GM10266 (cell line): ENCODE measurements around the gene PHF21B.

ENCODE experiments used
- DNase-seq: peaks from one replicate; pipeline ENCODE4 v3.0.0; 2012; ENCODE audit errors: extremely low spot score
- CTCF ChIP-seq: IDR thresholded peaks from 2 replicates; pipeline ENCODE4 v1.5.1; 2012; ENCODE audit warnings: mild to moderate bottlenecking, low read depth; ENCODE audit not compliant: control insufficient read depth, insufficient read depth; ENCODE audit errors: missing control alignments

PHF21B gene

GRCh38 chr22:44882226-44882905, 127.4 kb downstream of the PHF21B start:
- DNase-seq, result no peak
- no peak for TF ChIP-seq CTCF

DNA sequence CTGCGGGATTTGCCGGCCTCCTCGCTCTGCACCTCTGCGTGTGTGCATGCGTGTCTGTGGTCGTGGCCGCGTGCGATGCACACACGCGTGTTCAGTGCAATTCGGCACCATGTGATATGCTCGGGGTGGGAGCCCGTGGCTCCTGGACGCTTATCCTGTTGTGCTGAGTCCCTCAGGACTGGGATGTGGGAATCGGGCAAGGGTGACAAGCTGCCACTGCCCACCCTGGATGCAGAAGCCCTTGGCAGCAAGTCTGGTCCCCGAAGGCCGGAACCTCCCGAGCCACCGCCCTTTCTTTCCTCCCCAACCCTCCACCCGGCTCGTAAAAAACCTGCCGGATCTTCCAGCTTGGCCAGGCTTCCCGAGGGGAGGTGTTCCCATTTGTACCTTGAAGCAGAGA, 128.2 kb downstream of the PHF21B start:
- no peak for DNase-seq
- TF ChIP-seq CTCF, result no peak

- TF ChIP-seq CTCF, result no peak
- no peak for DNase-seq
Observed at GRCh38 chr22:44880610-44881290, 129.1 kb downstream of the PHF21B start.

DNA sequence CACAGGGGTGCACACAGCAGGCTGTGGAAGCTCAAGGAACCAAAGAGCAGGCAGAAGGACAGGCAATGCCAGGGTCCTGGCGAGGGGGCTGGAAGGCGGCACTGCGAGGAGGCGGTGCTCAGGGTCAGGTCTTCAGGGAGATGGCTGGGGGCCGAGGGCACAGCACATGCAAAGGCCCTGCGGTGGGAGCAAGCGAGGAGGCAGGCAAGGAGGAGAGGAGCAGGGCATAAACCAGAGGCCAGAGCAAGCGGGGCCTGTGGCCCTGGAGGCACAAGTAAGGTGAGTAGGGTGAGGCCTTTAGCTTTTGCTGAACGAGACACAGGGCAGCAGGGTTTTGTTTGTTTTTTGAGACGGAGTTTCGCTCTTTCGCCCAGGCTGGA, 130.5 kb downstream of the PHF21B start:
- no peak for TF ChIP-seq CTCF
- DNase-seq, result no peak

DNA sequence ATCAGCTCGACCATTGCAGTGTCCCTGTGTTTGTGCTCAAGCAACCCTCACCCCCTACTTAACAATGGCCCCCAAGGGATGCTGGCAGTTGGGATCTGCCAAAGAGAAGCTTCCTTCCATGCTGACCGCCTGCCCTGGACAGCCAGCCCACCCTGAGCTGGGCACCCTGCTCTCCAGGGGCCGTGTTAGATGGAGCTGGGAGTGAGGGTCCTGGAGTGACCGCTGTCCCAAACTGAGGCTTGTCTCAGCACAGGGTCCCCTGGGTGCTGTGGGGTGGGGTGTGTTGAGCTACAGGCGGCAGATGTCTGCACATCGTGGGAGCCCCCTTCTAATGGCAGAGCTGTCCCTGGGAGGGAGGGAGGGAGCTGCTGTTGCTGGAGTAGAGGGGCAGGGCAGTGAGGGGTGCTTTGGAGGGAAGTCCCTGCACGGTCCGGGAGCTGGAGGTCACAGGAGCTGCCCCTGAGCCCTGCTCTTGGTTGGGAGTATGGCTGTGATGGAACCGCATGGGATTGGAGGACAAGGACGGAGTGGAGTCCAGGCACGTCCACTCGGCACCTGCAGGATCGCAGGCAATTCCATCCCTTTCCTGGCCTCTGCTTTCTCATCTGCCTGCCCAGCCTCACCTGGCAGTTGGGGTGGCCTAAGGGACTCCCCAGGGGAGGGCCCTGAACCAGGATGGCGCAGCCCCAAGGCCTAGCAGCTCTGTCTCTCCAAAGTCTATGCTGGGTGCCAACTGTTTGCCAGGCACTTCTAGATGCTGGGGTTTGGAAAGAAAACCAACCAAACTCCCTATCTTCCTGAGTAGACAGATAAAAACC, 131.1 kb downstream of the PHF21B start:
- TF ChIP-seq CTCF, result no peak
- no peak for DNase-seq

GRCh38 chr22:44876921-44877320, 132.9 kb downstream of the PHF21B start:
- DNase-seq, result no peak
- TF ChIP-seq CTCF, result no peak

- DNase-seq, result no peak
- no peak for TF ChIP-seq CTCF
Observed at GRCh38 chr22:44871782-44872181, 138.0 kb downstream of the PHF21B start.
